HG03066 (cell line): Measurements from ENCODE around the gene RNF19B.
"Not testable (repeated sequence)": the region's sequence is repeated elsewhere in the genome, so short reads cannot be mapped to it uniquely, and the experiment has no call there.

Experiments used
- ATAC-seq: cut with Tn5 transposase; IDR thresholded peaks from one replicate; pipeline ENCODE4 v1.9.1; 2021; ENCODE audit warnings: low read depth; ENCODE audit not compliant: unreplicated experiment

The RNF19B gene

DNA sequence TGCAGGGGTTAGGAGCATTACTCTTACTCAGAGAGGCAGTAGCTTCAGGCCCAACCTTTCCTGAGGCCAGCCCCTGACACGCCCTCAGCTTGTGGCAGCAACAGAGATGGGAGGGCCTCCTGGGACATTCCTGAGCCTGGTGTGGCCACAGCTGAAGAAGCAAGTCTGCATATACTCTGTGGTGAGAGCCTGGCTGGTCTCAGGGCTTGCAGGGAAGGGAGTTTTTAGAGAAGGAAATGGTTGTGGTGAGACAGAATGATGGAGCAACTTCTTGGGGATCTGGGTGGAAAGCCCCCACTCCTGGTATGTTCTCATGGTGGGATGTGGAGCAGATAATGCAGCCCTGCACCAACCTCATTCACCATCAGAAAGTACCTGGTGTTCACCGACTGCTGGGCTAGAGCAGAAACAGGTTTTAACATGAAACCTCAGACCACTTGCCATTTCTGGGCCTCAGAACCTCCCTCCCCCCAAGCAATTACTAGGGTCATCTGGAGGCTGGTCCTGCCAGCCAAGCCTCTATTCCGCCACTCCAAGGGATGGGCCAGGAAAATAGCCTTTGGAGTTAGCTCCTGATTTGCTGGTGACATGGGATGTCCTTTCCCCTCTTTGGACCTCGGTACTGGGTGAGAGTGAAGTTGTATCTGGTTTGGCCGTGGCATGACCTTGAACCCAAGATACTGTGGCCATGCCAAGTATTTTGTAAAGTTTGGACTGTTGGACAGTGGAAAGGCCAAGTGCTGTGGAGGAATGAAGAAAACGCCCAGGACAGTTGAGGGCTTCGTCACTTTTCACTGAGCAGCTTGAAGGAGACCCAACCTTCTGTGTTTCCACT lies 28.1 kb upstream of the RNF19B start:
- peak; percentile 81 for ATAC-seq

DNA sequence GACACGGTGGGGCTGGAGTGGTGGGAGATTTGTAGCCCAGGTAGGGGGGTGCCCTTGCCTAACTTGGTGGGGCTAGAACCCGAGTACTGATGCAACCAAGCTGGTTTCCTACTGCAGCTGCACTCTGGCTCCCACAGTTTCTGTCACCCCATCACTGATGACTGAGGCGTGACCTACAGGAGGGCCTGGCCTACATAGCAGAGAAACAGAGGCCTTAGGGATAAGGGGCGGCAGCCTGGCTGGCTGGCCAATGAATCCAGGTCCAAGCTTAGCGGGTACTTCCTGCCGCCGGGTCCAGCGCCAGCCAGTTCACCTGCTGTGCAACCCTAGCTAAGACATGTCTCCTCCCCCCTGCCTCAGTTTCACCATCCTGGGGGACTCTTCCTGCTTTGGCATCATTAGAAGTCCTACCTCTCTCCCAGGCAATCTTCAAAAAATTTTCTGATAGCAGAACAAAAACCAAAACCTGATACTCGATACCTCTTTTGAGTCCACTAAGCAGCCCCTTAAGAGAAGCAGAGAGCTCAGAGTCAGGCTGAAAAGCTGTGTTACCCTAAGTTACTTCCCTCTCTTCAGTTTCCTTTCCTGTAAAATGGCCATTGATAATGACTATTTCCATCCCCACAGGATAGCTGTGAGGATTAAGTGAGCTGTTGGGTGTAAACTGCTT lies 27.3 kb upstream of the RNF19B start:
- ATAC-seq: peak; percentile 35

DNA sequence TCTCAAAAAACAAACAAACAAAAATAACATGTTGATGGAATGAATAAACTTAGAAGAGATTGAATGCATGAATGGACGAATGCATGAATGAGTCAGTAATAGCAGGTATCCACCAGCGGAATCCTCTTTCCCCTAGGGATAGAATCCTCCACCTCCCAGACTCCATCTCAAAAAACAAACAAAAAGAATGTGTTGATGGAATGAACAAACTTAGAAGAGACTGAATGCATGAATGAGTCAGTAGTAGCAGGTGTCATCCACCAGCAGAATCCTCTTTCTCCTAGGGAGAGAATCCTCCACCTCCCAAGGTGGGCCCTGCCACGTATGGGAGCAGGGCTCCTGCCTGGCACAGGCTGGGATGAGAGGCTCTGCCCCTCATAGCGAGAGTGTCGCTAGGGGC lies 26.8 kb upstream of the RNF19B start:
- no peak for ATAC-seq

DNA sequence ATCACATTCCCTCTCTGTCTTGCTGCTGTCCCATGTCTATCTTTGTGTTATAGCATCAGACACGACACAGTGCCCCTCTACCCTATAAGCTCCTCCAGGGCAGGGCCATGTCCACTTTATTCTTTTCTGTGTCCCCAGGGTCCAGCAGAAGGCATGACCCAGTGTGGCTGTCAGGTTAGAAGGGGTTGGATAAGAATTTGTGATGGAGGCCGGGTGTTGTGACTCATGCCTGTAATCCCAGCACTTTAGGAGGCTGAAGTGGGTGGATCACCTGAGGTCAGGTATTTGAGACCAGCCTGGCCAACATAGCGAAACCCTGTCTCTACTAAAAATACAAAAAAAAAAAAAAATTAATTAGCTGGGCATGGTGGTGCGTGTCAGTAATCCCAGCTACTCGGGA lies 26.3 kb upstream of the RNF19B start:
- no peak for ATAC-seq

DNA sequence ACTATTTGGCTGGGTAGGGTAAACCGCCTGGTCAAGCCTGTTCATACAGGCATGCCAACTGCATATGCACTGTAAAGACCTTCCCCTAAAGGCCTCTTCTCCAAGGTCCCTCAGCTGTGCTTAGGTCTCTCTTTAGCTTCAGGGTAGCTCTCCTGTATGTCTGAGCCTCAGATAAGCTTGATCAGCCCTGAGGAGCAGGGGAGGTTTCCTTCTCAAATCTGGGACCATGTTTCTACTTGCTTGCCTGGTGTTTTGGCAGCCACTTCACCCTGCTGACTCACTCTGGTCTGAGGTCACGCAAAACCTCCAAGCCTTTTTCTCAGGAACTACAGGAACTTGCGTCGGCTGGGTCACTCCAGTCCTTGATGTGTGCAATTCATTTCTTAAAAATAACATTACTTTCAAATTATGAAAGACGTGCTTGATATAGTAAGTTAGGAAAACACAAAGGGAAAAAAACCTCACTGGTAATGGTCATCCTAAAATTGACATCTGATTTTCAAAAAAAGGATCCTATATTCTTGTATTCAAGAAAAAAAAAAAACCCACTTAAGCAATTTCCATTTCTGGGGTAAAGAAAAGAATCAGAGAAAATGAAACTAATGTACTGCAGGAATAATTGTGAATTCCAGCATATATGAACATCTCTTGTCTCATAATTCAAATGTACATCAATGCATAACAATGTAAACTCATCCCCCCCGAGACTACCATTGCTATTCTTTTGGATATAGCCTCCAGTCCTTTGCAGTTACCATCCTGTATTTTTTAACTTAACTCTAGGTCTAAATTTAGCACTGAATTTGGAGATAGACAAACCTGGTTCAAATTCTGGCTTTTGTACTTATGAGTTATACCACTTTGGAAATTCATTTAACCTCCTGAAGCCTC lies 24.8 kb upstream of the RNF19B start:
- no peak for ATAC-seq

DNA sequence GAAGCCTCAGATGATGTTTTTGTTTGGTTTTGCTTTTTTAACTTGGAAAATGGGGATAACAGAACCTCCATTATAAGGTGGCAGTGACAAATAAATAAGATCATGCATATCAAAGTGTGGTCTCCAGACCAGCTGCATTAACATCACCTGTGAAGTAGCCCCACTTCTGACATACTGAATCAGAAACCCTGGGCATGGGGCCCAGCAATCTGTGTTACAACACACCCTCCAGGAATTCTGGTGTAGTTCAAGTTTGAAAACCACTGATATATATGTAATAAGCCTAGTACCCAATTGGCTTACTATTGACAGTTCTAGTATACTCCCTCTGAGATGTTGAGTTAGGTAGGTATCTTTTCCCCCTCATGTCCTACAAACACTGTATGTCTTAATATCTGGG lies 24.1 kb upstream of the RNF19B start:
- ATAC-seq: no peak

DNA sequence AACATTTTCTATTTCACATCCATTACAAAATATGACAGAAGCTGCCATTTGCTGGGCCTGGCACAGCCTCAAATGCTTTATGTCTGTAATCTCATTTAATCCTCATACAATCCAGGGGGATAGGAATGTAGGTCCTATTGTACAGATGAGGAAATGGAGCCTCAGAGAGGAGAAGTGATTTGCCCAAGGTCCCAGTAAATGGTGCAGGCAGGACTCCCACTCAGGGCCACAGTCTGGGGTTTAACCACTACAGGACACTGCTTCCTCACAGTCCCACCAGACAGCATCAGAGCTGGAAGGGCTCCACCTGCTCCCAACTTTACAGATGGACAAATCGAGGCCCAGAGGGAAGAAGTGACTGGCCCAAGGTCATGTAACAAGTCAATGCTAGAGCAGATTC lies 20.6 kb upstream of the RNF19B start:
- ATAC-seq: no peak

DNA sequence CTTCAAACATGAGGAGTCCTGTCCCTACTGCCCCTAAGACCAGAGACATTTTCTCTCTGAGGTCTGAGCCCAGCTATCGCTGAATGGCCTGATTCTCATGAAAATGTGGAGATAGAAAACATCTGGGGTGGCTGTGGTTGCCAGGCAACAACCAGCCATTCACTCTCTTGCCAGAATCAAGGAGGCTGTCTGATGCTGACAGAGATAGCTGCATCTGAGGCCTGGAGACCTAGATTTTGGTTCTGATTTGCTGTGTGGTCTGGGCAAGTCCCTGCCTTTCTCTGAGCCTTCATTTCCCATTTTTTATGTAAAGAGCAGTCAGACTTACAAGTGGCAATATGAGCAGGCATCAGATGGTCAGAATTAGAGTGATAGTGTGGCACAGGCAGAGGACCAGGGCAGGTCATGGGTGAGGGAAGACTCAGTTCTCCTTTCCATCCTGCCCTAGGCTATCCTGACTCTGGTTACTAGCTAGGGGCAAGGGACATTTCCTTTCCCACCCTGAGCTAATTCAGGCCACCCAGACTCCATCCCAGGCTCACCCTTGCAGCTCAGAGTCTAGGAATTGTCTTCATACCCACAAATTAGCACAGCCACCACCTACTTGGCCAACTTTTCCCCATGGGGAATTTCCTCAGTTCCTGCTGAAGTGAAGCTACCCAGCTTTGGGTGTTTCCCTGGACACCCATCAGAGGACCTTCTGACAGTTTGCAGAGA lies 20.0 kb upstream of the RNF19B start:
- no peak for ATAC-seq

DNA sequence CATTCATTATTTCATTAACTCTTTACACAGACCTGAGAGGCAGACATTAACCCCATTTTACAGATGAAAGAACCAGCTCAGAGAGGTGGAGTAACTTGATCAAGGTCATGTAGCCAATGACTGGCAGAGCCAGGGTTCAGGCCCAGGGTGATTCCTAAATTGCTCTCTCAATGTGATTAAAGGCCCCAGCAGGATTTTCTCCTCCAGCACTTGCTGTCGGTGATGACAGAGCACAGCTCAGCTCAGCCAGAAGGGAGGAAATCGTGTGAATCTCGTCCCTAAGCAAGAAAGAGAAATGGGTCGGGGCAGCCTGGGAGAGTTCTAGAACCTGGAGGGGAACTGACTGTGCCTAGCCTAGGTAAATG lies 19.5 kb upstream of the RNF19B start:
- ATAC-seq: no peak

DNA sequence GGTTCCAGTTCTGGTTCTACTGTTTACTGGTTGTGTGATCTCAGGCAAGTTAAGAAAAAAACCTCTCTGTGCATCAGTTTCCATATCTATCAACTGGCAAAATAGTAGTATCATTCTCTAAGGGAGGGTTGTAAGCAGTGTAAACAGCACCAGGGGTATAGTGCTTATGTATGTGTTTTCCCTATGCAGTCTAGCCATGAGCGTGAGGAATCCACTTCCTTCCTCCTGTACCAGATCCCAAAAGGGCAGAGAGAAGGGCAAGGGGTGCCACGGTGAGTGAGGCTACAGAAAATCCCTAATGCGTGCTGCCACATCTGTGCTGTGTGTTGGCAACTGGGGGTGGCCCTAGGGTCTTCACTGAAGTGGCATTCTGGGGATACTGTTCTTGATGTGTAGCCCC lies 18.4 kb upstream of the RNF19B start:
- no peak for ATAC-seq

DNA sequence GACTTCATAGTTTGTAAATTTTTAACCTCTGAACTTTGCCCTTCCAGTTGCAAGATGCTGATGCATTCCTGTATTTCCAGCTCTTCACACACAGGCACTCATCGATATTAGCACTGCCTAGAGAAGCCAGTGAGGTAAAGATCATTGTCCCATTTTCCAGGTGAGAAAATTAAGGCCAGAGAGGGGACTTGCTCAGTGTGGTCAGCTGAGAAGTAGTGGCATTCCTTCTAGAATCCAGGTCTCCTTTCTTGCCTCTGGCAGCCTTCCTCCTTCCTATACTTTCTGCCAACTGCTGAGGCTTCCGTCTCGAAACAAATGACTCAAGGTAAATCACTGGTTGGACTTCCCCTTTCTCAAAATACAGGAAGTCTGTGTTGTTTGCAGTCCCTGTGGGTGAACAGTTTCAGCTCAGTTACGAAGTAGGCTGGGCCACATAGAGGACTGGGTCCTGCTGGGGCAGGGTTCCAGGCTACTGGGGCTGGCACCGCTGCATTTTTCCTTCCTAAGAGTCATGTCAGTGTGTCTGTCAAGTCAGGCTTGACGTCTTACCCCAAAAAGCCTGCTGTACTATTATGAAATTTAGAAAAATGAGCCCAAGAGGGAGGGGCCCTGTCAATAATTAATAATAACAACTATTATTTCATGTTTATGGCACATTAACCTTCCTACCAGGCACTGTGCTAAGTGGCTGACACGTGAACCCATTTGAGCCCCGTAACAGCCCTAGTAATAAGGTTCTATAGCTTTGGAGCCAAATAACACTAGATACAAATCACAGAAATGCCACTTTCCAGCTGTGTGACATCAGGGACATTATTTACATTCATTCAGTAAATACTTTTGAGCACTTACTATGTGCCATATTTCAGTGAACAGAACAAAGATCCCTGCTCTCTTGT lies 16.6 kb upstream of the RNF19B start:
- peak; percentile 94 for ATAC-seq

DNA sequence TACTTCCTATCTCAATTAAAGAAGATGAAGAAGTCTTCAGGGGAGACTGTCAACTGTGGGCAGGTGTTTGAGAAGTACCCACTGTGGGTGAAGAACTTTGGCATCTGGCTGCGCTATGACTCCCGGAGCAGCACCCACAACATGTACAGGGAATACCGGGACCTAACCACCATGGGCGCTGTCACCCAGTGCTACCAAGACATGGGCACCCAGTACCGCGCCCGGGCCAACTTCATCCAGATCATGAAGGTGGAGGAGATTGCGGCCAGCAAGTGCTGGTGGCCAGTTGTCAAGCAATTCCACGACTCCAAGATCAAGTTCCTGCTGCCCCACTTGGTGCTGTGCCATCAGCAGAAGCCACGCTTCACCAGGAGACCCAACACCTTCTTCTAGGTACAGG lies 15.5 kb upstream of the RNF19B start:
- ATAC-seq: no peak

DNA sequence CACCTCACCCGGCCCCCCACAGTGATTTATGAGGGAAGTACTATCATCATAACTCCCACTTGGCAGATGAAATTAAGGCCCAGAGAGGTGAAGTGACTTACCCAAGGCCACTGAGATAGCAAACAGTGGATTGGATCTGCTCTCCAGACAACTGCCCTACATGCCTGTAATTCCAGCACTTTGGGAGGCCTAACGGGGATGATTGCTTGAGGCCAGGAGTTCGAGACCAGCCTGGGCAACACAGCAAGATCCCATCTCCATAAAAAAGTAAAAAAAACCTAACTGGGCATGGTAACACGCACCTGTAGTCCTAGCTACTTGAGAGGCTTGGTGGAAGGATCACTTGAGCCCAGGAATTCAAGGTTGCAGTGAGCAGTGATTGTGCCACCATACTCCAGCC lies 14.2 kb upstream of the RNF19B start:
- ATAC-seq: no peak

DNA sequence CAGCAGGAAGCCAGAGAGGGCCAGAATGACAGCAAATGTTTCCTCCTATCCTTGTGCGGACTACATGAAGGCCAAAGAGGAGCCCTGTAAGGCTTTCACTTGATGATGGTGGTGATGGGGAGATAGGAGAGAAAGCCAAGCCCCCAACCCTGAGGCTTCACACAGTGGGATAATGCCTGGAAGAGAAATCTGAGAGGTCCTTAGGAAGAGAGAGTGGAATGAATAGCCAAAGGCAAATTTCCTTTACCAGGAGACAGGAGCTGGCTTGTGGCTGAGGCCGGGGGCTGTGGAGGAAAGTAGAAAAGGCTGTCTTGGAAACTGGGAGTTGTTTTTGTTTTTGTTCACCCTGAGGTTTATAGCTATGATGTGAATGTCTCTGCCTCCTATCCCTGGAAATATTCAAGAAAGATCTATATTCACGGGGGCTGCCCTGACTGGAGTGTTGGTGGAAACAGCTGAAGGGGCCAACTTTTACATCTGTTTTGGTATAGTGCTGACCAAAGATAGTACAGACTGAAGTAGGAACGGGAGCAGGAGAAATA lies 13.0 kb upstream of the RNF19B start:
- no peak for ATAC-seq

DNA sequence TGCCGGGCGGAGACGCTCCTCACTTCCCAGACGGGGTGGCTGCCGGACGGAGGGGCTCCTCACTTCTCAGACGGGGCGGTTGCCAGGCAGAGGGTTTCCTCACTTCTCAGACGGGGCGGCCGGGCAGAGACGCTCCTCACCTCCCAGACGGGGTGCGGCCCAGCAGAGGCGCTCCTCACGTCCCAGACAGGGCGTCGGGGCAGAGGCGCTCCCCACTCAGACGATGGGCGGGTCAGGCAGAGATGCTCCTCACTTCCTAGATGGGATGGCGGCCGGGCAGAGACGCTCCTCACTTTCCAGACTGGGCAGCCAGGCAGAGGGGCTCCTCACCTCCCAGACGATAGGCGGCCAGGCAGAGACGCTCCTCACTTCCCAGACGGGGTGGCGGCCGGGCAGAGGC lies 10.4 kb upstream of the RNF19B start:
- ATAC-seq: not testable (repeated sequence)

DNA sequence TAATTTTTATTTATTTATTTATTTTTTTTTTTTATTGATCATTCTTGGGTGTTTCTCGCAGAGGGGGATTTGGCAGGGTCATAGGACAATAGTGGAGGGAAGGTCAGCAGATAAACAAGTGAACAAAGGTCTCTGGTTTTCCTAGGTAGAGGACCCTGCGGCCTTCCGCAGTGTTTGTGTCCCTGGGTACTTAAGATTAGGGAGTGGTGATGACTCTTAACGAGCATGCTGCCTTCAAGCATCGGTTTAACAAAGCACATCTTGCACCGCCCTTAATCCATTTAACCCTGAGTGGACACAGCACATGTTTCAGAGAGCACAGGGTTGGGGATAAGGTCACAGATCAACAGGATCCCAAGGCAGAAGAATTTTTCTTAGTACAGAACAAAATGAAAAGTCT lies 8.8 kb upstream of the RNF19B start:
- not testable (repeated sequence) for ATAC-seq

DNA sequence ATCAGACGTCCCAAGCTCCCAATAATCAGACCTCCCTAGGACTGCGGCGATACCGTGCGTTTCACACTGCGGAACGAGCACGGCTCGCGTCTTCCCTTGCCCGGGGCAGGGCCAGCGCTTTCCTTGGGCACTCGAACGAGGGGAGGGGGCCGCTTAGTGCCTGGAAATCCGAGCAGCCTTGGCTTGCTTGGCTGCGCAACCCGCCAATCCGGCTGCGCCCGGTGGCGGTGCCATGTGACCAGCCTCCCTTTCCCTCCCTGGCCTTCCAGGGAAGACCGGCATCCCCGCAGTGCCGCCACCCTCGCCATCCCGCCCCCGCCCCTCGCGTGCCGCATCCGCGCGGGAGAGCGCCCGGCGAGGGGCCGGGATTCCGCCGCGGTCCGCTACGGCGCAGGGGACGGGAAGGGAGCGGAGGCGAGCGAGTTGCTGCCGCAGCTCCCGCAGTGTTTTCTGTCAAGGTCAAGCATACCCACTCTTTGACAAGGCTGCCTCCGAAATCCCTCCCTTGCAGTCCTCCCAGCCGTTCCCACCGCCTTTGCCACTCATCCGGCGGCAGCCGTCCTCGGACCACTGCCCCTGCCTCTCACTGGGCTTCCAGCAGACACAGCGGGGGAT lies 8.3 kb upstream of the RNF19B start:
- ATAC-seq: no peak

DNA sequence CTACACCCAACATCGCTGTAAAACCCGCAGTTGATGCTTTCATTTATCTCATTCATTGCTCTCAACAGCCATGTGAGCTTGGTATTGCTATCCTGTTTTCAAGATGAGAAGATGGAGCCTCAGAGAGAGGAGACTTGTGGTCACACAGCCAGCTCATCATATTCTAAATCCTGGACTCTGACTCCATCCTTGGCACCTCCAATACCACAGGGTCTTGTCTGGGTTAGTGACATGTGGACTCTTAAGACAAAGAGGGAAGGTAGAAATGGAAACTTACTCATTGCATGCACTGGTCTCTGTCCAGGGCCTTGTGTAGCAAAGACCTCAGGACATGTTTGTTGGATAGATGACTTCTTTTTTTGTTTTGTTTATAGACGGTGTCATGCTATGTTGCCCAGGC lies 7.0 kb upstream of the RNF19B start:
- ATAC-seq: no peak

DNA sequence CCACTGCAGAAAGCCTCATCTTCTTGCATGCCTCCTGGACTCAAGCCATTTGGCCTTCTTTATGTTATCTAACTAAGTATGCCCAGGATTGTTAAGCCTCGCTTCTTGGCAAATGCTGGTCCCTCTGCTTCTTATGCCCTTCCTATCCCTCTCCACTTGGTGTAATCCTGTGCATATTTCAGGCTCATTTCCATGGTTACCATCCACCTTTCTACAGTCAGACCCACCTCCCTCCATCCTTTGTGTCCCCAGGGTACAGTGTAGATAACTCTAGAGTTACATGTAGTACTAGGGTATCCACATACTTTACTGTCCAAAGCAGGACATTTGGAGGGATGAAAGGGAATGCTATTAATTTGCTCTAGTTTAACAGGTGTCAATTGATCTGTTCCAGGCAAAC lies 6.5 kb upstream of the RNF19B start:
- ATAC-seq: no peak
